GM19328 (cell line): Measurements from ENCODE around the gene ARHGAP15.

ENCODE experiments used
- ATAC-seq: cut with Tn5 transposase; IDR thresholded peaks from one replicate; pipeline ENCODE4 v1.9.1; 2021; ENCODE audit warnings: mild to moderate bottlenecking, moderate library complexity; ENCODE audit not compliant: unreplicated experiment

The ARHGAP15 gene

GRCh38 chr2:143792602-143793001 is 663.4 kb downstream of the ARHGAP15 start:
- no peak for ATAC-seq

- ATAC-seq: no peak
Observed at GRCh38 chr2:143793381-143793780, 664.2 kb downstream of the ARHGAP15 start.

- ATAC-seq: no peak
Observed at GRCh38 chr2:143796051-143796450, 666.8 kb downstream of the ARHGAP15 start.

- ATAC-seq: no peak
Observed at GRCh38 chr2:143801561-143801960, 672.3 kb downstream of the ARHGAP15 start.

GRCh38 chr2:143802242-143802641 is 673.0 kb downstream of the ARHGAP15 start:
- ATAC-seq: no peak

GRCh38 chr2:143802871-143803650 is 673.8 kb downstream of the ARHGAP15 start:
- peak; percentile 68 for ATAC-seq

- no peak for ATAC-seq
Observed at GRCh38 chr2:143803936-143804335, 674.7 kb downstream of the ARHGAP15 start.

- no peak for ATAC-seq
Observed at GRCh38 chr2:143805666-143806065, 676.4 kb downstream of the ARHGAP15 start.

- ATAC-seq: no peak
Observed at GRCh38 chr2:143807192-143807591, 678.0 kb downstream of the ARHGAP15 start.

GRCh38 chr2:143807671-143808070 is 678.5 kb downstream of the ARHGAP15 start:
- no peak for ATAC-seq

- no peak for ATAC-seq
Observed at GRCh38 chr2:143808166-143808565, 678.9 kb downstream of the ARHGAP15 start.

- no peak for ATAC-seq
Observed at GRCh38 chr2:143815082-143815481, 685.9 kb downstream of the ARHGAP15 start.

- ATAC-seq: no peak
Observed at GRCh38 chr2:143816916-143817315, 687.7 kb downstream of the ARHGAP15 start.
